Ramos (cell line): ENCODE results near the gene CAPN14.

Experiments
- in situ Hi-C: fragments of 300-500 bp; cut with MboI; formaldehyde crosslinking; loops from one replicate; pipeline ENCODE4 v1.14.3; 2022; ENCODE audit warnings: low sequenced_read_pairs; ENCODE audit not compliant: unreplicated experiment

Gene CAPN14

DNA sequence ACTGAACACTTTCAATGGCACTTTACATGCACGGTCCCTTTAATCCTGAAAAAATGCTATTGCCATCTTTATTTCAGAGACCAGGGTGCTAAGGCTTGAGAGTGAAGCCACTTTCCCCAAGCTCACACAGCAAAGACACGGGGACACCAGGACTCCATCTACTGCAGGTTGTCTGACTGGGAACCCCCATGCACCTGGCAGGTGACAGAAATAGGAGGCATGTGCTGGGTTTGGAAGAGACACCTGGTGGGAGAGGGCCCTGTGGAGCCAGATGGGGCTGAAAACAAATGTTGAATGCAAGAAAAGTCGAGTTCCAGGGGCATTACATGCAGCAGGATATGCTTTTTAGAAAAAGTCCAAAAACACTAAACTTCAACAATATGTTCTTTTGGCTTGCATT, 11.4 kb upstream of the CAPN14 start:
- in situ Hi-C loops = no loop called here

GRCh38 chr2:31227711-31228125, 10.4 kb upstream of the CAPN14 start:
- in situ Hi-C loops = no loop called here

GRCh38 chr2:31227110-31227509, 9.8 kb upstream of the CAPN14 start:
- in situ Hi-C loops = no loop called here

DNA sequence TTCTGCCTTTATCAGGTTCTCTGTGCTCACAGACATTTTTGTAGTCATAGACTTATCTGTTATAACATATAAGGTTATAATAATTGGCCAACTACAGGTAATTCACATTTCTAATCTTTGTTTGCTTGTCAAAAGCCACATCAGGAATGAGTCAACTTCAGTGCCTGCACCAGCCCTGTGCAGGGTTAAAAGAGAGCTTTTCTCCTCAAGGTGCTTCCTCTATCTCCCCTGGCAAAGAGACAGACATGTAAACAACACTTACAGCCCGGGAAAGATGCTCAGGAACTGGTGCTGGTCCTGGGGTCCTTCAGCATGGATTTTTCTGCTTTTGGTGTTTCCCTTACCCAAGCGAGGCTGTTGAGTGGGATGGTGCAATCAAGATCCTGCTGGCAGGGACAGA, 9.0 kb upstream of the CAPN14 start:
- in situ Hi-C loops = no loop called here

DNA sequence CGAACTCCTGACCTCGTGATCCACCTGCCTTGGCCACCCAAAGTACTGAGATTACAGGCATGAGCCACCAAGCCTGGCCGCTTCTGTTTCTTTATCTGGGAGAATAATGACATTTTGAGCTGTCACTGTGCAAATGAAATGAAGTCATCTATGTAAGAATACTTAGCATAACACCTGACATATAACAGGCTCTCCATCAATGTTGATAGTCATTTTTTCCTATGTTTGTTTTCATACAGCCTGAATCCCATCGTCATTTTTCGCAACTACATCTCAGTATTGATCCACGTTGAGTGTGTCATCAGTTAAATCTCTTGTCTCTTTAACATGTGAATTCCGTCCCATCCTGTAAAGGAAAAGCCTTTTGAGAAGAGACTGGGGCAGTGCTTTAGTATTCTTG, 6.4 kb upstream of the CAPN14 start:
- in situ Hi-C loops = no loop called here

GRCh38 chr2:31223026-31223425, 5.7 kb upstream of the CAPN14 start:
- in situ Hi-C loops = no loop called here

DNA sequence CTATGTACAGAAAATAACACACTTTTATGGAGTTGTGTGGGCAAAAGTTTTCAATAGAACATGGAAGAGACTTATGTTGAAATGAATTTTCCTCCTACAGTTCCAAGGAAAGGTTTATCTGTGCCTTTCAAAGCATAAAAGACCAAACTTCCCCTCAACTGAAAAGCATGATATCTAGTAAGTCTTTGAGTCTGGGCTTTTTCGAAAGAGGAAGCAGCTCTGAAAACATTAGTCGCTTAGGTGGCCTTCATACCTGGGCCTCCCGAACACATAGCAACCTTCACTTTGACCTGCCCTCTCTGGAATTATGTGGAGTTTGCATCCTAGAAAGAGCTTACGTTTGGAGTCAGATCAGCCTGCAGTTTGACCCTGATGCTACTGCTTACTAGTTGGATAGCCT, 4.8 kb upstream of the CAPN14 start:
- in situ Hi-C loops = no loop called here

GRCh38 chr2:31221544-31221943, 4.2 kb upstream of the CAPN14 start:
- in situ Hi-C loops = no loop called here

- in situ Hi-C loops = no loop called here
Observed at GRCh38 chr2:31219131-31219969, 2.0 kb upstream of the CAPN14 start.

DNA sequence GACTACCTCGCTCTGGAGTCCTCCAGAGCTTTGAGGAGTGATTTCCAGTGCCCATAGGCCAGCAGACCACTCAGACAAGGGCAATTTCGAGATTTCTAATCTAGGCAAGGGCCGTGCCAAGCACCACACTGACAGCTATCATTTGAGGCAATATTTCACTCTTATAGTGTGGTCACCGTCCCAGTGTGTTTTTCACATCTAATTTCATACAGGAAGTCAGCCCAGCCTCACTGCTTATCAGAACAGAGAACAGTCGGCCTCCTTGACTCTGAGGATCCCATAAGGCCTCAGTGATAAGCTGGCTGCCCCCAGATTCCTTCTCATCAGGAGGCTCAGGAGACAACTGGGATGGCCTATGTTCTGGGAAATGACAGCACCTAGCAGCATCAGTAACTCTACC, 581 bp downstream of the CAPN14 start:
- in situ Hi-C loops = no loop called here

DNA sequence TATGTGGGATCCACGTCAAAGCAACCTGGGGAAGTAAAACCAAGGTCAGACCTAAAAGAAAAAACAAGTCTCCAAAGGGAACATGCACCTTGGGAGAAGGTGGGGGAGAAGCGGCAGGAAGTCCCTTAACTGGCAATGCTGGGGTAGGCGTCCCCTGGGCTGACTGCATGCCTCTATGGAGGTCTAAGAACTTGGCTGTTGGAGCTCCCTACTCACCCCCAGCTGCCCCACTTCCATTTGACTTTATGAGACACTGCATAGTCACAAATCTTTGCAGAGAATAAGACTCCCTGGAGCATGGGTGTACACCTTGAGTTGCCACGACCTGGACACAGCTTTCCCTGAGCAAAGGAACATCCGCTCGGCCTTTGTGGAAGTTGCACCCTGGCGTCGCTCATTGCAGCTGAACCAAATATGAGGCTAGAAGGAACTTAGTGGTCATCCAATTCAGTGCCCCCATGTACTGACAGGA, 2.8 kb downstream of the CAPN14 start:
- in situ Hi-C loops = no loop called here

GRCh38 chr2:31213601-31214443, 3.5 kb downstream of the CAPN14 start:
- in situ Hi-C loops = no loop called here

GRCh38 chr2:31212659-31213600, 4.4 kb downstream of the CAPN14 start:
- in situ Hi-C loops = no loop called here

GRCh38 chr2:31208240-31208639, 9.1 kb downstream of the CAPN14 start:
- in situ Hi-C loops = no loop called here

DNA sequence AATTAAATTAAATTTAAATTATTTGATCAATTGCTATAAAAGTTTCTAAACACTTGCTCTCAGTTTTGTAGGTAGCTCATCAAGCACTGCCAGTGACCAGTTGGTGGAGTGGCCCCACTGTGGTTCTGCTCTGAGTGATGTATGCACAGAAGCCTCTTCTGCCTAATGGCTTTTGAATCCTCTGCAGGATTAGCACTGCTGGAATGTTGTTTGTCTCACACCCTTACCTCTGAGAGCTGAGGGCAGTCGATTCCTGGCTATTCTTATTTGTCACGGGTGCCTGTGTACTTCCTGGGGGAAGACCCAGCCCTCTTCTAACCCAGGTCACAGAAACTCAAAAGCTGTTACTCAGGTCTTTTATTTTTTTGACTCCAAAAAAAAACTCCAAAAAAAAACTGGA, 9.5 kb downstream of the CAPN14 start:
- in situ Hi-C loops = no loop called here

GRCh38 chr2:31205613-31206012, 11.7 kb downstream of the CAPN14 start:
- in situ Hi-C loops = no loop called here

DNA sequence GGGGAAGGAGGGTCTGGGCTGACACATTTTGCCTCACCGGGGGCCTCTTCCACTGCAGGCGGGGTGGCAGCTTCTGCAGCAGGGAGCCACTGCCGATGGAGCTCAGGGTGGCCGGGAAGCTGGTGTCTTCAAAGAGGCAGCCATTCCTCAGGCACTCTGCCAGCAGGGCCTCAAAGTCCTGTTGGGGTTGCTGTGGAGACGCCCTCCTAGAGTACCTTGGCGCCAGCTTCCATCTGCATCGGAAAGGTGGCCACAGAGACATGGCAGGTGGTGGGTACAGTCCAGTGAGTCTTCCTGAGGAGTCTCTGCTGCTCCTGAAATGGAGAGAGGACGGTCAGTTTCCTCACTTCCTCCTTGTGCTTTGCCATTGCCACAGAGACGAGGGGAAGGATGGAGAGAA, 12.1 kb downstream of the CAPN14 start:
- in situ Hi-C loops = no loop called here

DNA sequence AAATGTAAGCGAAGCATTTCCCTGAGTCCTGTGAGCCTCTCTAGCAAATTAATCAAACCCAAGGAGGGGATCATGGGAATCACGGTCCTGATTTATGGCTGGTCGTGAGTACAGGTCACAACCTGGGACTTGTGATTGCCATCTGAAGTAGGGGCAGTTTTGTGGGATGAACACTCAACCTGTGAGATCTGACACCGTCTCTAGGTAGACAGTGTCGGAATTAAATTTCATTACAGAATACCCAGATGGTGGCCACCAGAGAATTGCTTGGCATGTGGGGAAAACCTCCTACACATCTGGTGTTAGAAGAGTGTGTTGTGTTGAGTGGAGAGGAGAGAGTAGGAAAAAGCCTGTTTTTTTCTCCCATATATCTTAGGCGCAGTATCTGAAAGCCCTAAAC, 12.5 kb downstream of the CAPN14 start:
- in situ Hi-C loops = no loop called here

DNA sequence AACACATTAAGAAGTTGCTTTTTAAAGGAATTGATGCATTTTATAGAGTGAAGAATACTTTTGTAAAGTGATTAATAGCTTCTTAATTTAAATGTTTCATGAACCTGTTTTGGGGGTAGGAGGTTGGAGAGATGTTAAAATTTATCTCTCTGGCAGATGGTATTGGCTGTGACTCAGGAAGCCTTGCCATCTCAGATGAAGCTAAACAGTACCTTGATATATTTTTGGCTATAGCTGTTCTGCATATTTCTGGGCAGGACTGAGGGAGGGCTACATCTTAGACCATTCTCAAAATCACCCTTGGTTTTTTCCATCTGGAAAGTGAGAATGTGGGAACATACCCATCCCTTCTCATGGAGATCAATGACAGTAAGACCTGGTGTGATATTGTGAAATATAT, 13.4 kb downstream of the CAPN14 start:
- in situ Hi-C loops = no loop called here

DNA sequence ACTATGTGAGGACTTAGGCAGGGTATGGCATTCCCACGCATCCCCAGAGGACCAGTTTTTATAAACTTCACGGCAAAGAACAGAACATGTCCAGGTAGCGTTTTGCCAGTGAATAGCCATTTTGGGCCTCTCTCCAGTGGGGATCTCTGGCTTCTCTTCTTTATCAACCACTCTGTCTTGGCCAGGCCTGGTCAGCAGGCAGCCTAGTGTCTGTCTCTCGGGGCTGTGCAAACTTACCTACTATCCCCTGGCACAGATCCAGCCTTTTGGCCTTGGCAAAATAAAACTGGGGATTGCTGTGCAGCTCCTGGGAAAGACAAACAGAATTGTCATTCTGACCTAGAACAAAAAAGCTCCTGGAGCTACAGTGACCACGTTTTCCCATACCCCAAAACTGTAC, 14.5 kb downstream of the CAPN14 start:
- in situ Hi-C loops = no loop called here
